Measurements from ENCODE around the gene CHTOP.

DNA sequence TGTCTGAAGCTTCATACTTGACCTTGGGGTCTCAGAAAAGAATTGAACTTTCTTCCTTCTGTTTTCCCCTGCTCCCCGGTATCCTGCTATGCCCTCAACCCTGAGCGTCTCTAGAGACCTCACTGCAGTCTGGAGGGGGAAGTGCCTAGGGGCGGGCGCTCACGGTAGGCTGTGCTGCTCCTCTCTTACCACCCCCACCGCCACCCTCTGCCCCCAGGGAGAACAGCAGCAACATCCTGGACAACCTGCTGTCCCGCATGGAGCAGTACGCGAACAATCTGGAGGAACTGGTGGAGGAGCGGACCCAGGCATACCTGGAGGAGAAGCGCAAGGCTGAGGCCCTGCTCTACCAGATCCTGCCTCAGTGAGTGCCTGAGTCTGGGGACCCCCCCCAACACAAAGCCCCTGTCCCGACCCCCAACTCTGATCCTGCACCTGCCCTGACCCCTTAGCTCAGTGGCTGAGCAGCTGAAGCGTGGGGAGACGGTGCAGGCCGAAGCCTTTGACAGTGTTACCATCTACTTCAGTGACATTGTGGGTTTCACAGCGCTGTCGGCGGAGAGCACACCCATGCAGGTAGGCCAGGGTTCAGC is 55.0 kb downstream of the CHTOP start:
- TF ChIP-seq POLR2A (IDR thresholded peaks at IDR 0.05), result no peak
- TF ChIP-seq, protein P1, sequence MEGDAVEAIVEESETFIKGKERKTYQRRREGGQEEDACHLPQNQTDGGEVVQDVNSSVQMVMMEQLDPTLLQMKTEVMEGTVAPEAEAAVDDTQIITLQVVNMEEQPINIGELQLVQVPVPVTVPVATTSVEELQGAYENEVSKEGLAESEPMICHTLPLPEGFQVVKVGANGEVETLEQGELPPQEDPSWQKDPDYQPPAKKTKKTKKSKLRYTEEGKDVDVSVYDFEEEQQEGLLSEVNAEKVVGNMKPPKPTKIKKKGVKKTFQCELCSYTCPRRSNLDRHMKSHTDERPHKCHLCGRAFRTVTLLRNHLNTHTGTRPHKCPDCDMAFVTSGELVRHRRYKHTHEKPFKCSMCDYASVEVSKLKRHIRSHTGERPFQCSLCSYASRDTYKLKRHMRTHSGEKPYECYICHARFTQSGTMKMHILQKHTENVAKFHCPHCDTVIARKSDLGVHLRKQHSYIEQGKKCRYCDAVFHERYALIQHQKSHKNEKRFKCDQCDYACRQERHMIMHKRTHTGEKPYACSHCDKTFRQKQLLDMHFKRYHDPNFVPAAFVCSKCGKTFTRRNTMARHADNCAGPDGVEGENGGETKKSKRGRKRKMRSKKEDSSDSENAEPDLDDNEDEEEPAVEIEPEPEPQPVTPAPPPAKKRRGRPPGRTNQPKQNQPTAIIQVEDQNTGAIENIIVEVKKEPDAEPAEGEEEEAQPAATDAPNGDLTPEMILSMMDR (IDR thresholded peaks at IDR 0.05), result no peak

Measured in right lobe of liver (tissue), 4 donors.